ENCODE results near the gene ZMIZ2.
"Not testable (repeated sequence)": the region's sequence is repeated elsewhere in the genome, so short reads cannot be mapped to it uniquely, and the experiment has no call there.

Gene ZMIZ2

GRCh38 chr7:44729949-44730590 lies 18.6 kb upstream of the ZMIZ2 start:
- DNase-seq = no peak

GRCh38 chr7:44732971-44733370 lies 15.7 kb upstream of the ZMIZ2 start:
- not testable (repeated sequence) for DNase-seq

GRCh38 chr7:44733708-44734481 lies 14.8 kb upstream of the ZMIZ2 start:
- no peak for DNase-seq

GRCh38 chr7:44735403-44736165 lies 13.1 kb upstream of the ZMIZ2 start:
- DNase-seq = peak; percentile 76

- no peak for DNase-seq
These were observed 11.8 kb upstream of the ZMIZ2 start for GRCh38 chr7:44736896-44737295.

- no peak for DNase-seq
These were observed 10.5 kb upstream of the ZMIZ2 start for GRCh38 chr7:44738051-44738723.

GRCh38 chr7:44738876-44739665 lies 9.6 kb upstream of the ZMIZ2 start:
- DNase-seq = no peak

GRCh38 chr7:44740055-44740454 lies 8.6 kb upstream of the ZMIZ2 start:
- DNase-seq = no peak

- DNase-seq = no peak
These were observed 4.9 kb upstream of the ZMIZ2 start for GRCh38 chr7:44743750-44744149.

- DNase-seq = no peak
These were observed 493 bp downstream of the ZMIZ2 start for GRCh38 chr7:44748948-44749731.

GRCh38 chr7:44749992-44750391 lies 1.3 kb downstream of the ZMIZ2 start:
- no peak for DNase-seq

GRCh38 chr7:44750424-44750823 lies 1.8 kb downstream of the ZMIZ2 start:
- no peak for DNase-seq

- DNase-seq = peak; percentile 74
These were observed 2.4 kb downstream of the ZMIZ2 start for GRCh38 chr7:44750921-44751571.

- DNase-seq = no peak
These were observed 4.2 kb downstream of the ZMIZ2 start for GRCh38 chr7:44752822-44753221.

- DNase-seq = no peak
These were observed 6.4 kb downstream of the ZMIZ2 start for GRCh38 chr7:44754802-44755697.

- DNase-seq = no peak
These were observed 7.3 kb downstream of the ZMIZ2 start for GRCh38 chr7:44755698-44756627.

GRCh38 chr7:44756904-44757303 lies 8.3 kb downstream of the ZMIZ2 start:
- no peak for DNase-seq

GRCh38 chr7:44757311-44757710 lies 8.7 kb downstream of the ZMIZ2 start:
- DNase-seq = no peak

- no peak for DNase-seq
These were observed 9.1 kb downstream of the ZMIZ2 start for GRCh38 chr7:44757739-44758138.

Data from CD4-positive, alpha-beta T cell treated with Interleukin-4 for 4 hours (primary cell).